GM23338 (cell line): ENCODE measurements around the gene CEND1. TPM values are rescaled to one million over a fixed set of nuclear protein-coding genes. Genes with fewer than 3 reads are reported as not detected.

ENCODE experiments used
- ATAC-seq: fragments of 200-7000 bp; cut with Tn5 transposase; 3 replicates; pipeline ENCODE4 v1.9.1; 2020
- DNase-seq: peaks from one replicate; pipeline ENCODE4 v3.0.0-alpha.2; 2015; ENCODE audit warnings: low spot score
- H2AFZ ChIP-seq: fragments of 200-600 bp; sonication (generic); 2 replicates; pipeline ENCODE4 v1.8.0; 2016; ENCODE audit warnings: antibody characterized with exemption, mild to moderate bottlenecking, moderate library complexity
- H3F3A ChIP-seq: fragments of 200-600 bp; sonication (generic); replicated peaks from 2 replicates; pipeline ENCODE4 v1.8.0; 2017; ENCODE audit warnings: antibody characterized with exemption, mixed run types, low read depth
- H3K27ac ChIP-seq: fragments of 200-600 bp; sonication (generic); 2 replicates; pipeline ENCODE4 v1.6.1; 2016; ENCODE audit warnings: low read depth
- H3K27me3 ChIP-seq: fragments of 200-600 bp; sonication (generic); 2 replicates; pipeline ENCODE4 v1.8.0; 2016; ENCODE audit warnings: mild to moderate bottlenecking, mixed run types, moderate library complexity; ENCODE audit not compliant: insufficient read depth
- H3K36me3 ChIP-seq: fragments of 200-600 bp; sonication (generic); 2 replicates; pipeline ENCODE4 v1.8.0; 2016; ENCODE audit warnings: mild to moderate bottlenecking; ENCODE audit not compliant: insufficient read depth
- H3K4me1 ChIP-seq: fragments of 200-600 bp; sonication (generic); 2 replicates; pipeline ENCODE4 v1.8.0; 2016; ENCODE audit warnings: mild to moderate bottlenecking, moderate library complexity; ENCODE audit not compliant: insufficient read depth
- H3K4me2 ChIP-seq: fragments of 200-600 bp; sonication (generic); 2 replicates; pipeline ENCODE4 v1.7.1; 2017; ENCODE audit warnings: mixed run types
- H3K4me3 ChIP-seq: fragments of 200-600 bp; sonication (generic); 2 replicates; pipeline ENCODE4 v1.6.1; 2016; ENCODE audit warnings: mixed run types
- H3K79me2 ChIP-seq: fragments of 200-600 bp; sonication (generic); replicated peaks from 2 replicates; pipeline ENCODE4 v1.8.0; 2017; ENCODE audit warnings: mild to moderate bottlenecking; ENCODE audit not compliant: insufficient read depth
- H3K9me2 ChIP-seq: fragments of 200-600 bp; sonication (generic); 2 replicates; pipeline ENCODE4 v1.8.0; 2017; ENCODE audit not compliant: insufficient read depth
- H4K20me1 ChIP-seq: fragments of 200-600 bp; sonication (generic); replicated peaks from 2 replicates; pipeline ENCODE4 v1.8.0; 2017; ENCODE audit warnings: mild to moderate bottlenecking; ENCODE audit not compliant: insufficient read depth
- H3K27ac Mint-ChIP-seq: 2 replicates; pipeline ENCODE4 v1.8.0; 2020; ENCODE audit warnings: inconsistent platforms, mild to moderate bottlenecking, moderate library complexity, mixed read lengths
- H3K27me3 Mint-ChIP-seq: 3 replicates; pipeline ENCODE4 v1.8.0; 2022; ENCODE audit warnings: low read depth, mild to moderate bottlenecking, moderate library complexity, mixed read lengths, inconsistent platforms; ENCODE audit not compliant: insufficient read depth, poor library complexity
- H3K36me3 Mint-ChIP-seq: 3 replicates; pipeline ENCODE4 v1.8.0; 2021; ENCODE audit warnings: low read depth, mild to moderate bottlenecking, inconsistent platforms, moderate library complexity, mixed read lengths
- H3K4me1 Mint-ChIP-seq: 3 replicates; pipeline ENCODE4 v1.8.0; 2020; ENCODE audit warnings: mild to moderate bottlenecking, inconsistent platforms, mixed read lengths
- H3K4me3 Mint-ChIP-seq: 3 replicates; pipeline ENCODE4 v1.8.0; 2021; ENCODE audit warnings: moderate library complexity, mild to moderate bottlenecking, inconsistent platforms, mixed read lengths
- H3K9me3 Mint-ChIP-seq: 3 replicates; pipeline ENCODE4 v1.8.0; 2020; ENCODE audit warnings: moderate library complexity, mild to moderate bottlenecking, inconsistent platforms, mixed read lengths
- CREB1 ChIP-seq: fragments of 250-450 bp; sonication (Bioruptor Pico); IDR thresholded peaks from 2 replicates; pipeline ENCODE4 v1.5.0; 2020; ENCODE audit warnings: low read depth, mild to moderate bottlenecking, moderate library complexity
- CTCF ChIP-seq, 2 experiments: fragments of 200-600 bp in 1 of 2; sonication (generic) in 1 of 2; conservative IDR thresholded peaks; 2 replicates each; pipeline versions ENCODE4 v1.5.1 to v1.6.1; 2016 to 2017; ENCODE audit warnings: antibody characterized with exemption in 2 of 2, low read depth in 2 of 2, mild to moderate bottlenecking in 2 of 2, moderate library complexity in 1 of 2
- EZH2 ChIP-seq: fragments of 200-600 bp; sonication (generic); IDR thresholded peaks from one replicate; pipeline ENCODE4 v1.8.0; 2017; ENCODE audit warnings: antibody characterized with exemption, mild to moderate bottlenecking, low read depth; ENCODE audit not compliant: unreplicated experiment
- EZH2phosphoT487 ChIP-seq: fragments of 200-600 bp; sonication (generic); IDR thresholded peaks from one replicate; pipeline ENCODE4 v1.8.1; 2018; ENCODE audit warnings: antibody characterized with exemption; ENCODE audit not compliant: unreplicated experiment
- JUNB ChIP-seq: IDR thresholded peaks from one replicate; pipeline ENCODE4 v1.6.1; 2016; ENCODE audit warnings: antibody characterized with exemption; ENCODE audit not compliant: unreplicated experiment
- NANOG ChIP-seq: IDR thresholded peaks from 2 replicates; pipeline ENCODE4 v1.6.1; 2016; ENCODE audit warnings: antibody characterized with exemption, borderline replicate concordance
- POLR2AphosphoS5 ChIP-seq: IDR thresholded peaks from 2 replicates; pipeline ENCODE4 v1.6.1; 2016; ENCODE audit warnings: antibody characterized with exemption, low read depth
- REST ChIP-seq: IDR thresholded peaks from one replicate; pipeline ENCODE4 v1.6.1; 2018; ENCODE audit warnings: antibody characterized with exemption; ENCODE audit not compliant: unreplicated experiment
- ZNF114 ChIP-seq: fragments of 250-450 bp; sonication (Bioruptor Pico); IDR thresholded peaks from 2 replicates; pipeline ENCODE4 v1.5.0; 2020; ENCODE audit warnings: mild to moderate bottlenecking, moderate library complexity
- ZNF331 ChIP-seq: fragments of 250-450 bp; sonication (Bioruptor Pico); IDR thresholded peaks from 2 replicates; pipeline ENCODE4 v1.5.0; 2020; ENCODE audit warnings: low read depth, mild to moderate bottlenecking, moderate library complexity
- polyA plus RNA-seq: library from polyadenylated mRNA; unstranded; fragments of >200 nt; fragmentation: Nextera tagmentation; extraction: Ambion mirVana; gene quantifications from 2 replicates; pipeline ENCODE4 v1.2.1, GENCODE V29; 2016
- total RNA-seq: library from RNA; depleted of rRNA; stranded (reverse); fragments of >200 nt; shearing (Covaris generic); gene quantifications from 2 replicates; pipeline ENCODE4 v1.2.3, GENCODE V29; 2014
- TF ChIP-seq, protein P1 (sequence below): fragments of 250-450 bp; sonication (Bioruptor Pico); IDR thresholded peaks from 2 replicates; pipeline ENCODE4 v1.5.0; 2020; ENCODE audit warnings: mild to moderate bottlenecking, moderate library complexity
- TF ChIP-seq, protein P2 (sequence below): IDR thresholded peaks from 2 replicates; pipeline ENCODE4 v1.6.1; 2016; ENCODE audit warnings: antibody characterized with exemption

The CEND1 gene
- total and polyA plus RNA-seq, 2 experiments from 2014 or later, result 4.8 to 5.5 TPM

DNA sequence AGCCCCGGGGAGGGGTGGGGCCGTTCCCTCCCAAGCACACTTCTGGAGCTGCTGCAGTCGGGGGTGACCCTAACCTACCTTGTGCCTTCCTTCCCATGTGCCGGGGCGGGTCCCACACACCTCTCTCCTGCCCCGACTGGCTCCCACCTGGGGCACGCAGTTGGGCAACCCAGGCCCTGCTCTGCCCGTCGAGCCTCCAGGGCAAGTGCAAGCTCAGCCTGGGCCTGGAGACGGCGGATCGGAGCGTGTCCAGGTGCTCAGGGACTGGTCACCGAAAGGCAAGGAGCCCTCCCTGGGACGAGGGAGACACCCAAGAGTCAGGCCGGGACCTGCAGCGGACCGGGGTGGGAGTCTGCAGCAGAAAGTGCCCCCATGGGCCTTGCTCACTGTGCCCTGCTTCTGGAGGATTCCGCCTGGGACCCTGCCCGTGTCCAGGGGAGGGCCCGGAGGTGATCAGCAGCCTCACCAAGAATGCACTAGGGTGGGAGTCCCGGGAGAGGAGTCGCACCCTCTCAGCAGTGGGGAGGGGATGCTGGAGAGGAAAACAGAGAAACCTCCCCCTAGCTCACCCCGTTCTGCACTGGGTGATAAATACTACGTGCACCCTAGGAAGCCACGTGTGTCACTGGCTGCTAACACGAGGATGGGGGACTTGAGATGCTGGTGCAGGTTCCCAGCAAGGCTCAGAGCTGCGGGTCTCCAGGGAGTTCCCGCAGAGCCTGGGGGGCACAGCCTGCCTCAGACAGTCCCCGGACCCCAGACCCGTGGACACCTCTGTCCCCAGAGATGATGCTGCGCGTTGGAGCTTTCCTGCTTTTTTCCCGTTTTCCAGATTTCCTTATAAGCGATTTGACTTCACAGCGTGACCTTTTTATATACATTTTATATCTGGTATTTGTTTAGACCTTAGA, 7.4 kb downstream of the CEND1 start:
- Histone ChIP-seq H3K27me3 (no peaks in the 10 kb centered on the region), H3K36me3 (no peaks in the 10 kb centered on the region), H4K20me1 (peaks cover 11% of the 10 kb centered on the region), H2AFZ (no peak overlapping the region), H3K4me2 (peak overlapping the region; percentile 19), H3K79me2 (peaks cover 7% of the 10 kb centered on the region), H3K9me2 (no peaks in the 10 kb centered on the region), H3F3A (peaks cover 10% of the 10 kb centered on the region), H3K4me3 (peak overlapping the region; percentile 7; the same call in 1 of the 2 replicates), H3K4me1 (peaks cover 14% of the 10 kb centered on the region), H3K27ac (peak overlapping the region; percentile 60; the same call in 1 of the 2 replicates)
- Mint-ChIP-seq H3K27ac (peak overlapping the region; percentile 67; the same call in 1 of the 2 replicates), H3K27me3 (peaks cover 13% of the 10 kb centered on the region), H3K36me3 (peaks cover 18% of the 10 kb centered on the region), H3K4me1 (peaks cover 30% of the 10 kb centered on the region), H3K4me3 (peak overlapping the region; percentile 59; the same call in 1 of the 3 replicates), H3K9me3 (no peaks in the 10 kb centered on the region)
- TF ChIP-seq REST, result no peak
- TF ChIP-seq CREB1 (CRISPR knock-in tag), result no peak
- no peak for TF ChIP-seq JUNB
- TF ChIP-seq, protein P1, sequence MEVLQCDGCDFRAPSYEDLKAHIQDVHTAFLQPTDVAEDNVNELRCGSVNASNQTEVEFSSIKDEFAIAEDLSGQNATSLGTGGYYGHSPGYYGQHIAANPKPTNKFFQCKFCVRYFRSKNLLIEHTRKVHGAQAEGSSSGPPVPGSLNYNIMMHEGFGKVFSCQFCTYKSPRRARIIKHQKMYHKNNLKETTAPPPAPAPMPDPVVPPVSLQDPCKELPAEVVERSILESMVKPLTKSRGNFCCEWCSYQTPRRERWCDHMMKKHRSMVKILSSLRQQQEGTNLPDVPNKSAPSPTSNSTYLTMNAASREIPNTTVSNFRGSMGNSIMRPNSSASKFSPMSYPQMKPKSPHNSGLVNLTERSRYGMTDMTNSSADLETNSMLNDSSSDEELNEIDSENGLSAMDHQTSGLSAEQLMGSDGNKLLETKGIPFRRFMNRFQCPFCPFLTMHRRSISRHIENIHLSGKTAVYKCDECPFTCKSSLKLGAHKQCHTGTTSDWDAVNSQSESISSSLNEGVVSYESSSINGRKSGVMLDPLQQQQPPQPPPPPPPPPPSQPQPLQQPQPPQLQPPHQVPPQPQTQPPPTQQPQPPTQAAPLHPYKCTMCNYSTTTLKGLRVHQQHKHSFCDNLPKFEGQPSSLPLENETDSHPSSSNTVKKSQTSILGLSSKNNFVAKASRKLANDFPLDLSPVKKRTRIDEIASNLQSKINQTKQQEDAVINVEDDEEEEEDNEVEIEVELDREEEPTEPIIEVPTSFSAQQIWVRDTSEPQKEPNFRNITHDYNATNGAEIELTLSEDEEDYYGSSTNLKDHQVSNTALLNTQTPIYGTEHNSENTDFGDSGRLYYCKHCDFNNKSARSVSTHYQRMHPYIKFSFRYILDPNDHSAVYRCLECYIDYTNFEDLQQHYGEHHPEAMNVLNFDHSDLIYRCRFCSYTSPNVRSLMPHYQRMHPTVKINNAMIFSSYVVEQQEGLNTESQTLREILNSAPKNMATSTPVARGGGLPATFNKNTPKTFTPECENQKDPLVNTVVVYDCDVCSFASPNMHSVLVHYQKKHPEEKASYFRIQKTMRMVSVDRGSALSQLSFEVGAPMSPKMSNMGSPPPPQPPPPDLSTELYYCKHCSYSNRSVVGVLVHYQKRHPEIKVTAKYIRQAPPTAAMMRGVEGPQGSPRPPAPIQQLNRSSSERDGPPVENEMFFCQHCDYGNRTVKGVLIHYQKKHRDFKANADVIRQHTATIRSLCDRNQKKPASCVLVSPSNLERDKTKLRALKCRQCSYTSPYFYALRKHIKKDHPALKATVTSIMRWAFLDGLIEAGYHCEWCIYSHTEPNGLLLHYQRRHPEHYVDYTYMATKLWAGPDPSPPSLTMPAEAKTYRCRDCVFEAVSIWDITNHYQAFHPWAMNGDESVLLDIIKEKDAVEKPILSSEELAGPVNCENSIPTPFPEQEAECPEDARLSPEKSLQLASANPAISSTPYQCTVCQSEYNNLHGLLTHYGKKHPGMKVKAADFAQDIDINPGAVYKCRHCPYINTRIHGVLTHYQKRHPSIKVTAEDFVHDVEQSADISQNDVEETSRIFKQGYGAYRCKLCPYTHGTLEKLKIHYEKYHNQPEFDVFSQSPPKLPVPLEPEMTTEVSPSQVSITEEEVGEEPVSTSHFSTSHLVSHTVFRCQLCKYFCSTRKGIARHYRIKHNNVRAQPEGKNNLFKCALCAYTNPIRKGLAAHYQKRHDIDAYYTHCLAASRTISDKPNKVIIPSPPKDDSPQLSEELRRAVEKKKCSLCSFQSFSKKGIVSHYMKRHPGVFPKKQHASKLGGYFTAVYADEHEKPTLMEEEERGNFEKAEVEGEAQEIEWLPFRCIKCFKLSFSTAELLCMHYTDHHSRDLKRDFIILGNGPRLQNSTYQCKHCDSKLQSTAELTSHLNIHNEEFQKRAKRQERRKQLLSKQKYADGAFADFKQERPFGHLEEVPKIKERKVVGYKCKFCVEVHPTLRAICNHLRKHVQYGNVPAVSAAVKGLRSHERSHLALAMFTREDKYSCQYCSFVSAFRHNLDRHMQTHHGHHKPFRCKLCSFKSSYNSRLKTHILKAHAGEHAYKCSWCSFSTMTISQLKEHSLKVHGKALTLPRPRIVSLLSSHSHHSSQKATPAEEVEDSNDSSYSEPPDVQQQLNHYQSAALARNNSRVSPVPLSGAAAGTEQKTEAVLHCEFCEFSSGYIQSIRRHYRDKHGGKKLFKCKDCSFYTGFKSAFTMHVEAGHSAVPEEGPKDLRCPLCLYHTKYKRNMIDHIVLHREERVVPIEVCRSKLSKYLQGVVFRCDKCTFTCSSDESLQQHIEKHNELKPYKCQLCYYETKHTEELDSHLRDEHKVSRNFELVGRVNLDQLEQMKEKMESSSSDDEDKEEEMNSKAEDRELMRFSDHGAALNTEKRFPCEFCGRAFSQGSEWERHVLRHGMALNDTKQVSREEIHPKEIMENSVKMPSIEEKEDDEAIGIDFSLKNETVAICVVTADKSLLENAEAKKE (CRISPR knock-in tag), result no peak
- TF ChIP-seq EZH2, result no peak
- no peak for TF ChIP-seq EZH2phosphoT487
- TF ChIP-seq CTCF (conservative IDR thresholded peaks at IDR 0.05; ENCODE audit: low read depth in 2 of 2), result no peak
- TF ChIP-seq NANOG, result no peak
- TF ChIP-seq ZNF331, result no peak
- no peak for TF ChIP-seq ZNF114 (CRISPR knock-in tag)
- TF ChIP-seq POLR2AphosphoS5, result no peak
- TF ChIP-seq, protein P2, sequence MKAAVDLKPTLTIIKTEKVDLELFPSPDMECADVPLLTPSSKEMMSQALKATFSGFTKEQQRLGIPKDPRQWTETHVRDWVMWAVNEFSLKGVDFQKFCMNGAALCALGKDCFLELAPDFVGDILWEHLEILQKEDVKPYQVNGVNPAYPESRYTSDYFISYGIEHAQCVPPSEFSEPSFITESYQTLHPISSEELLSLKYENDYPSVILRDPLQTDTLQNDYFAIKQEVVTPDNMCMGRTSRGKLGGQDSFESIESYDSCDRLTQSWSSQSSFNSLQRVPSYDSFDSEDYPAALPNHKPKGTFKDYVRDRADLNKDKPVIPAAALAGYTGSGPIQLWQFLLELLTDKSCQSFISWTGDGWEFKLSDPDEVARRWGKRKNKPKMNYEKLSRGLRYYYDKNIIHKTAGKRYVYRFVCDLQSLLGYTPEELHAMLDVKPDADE, result no peak
- ATAC-seq (no peak), DNase-seq (no peak)
